Kidney (tissue), 14 donors: ENCODE data around the gene MFNG. TPM values are rescaled to one million over a fixed set of nuclear protein-coding genes. Genes with fewer than 3 reads are reported as not detected.

Experiments used
- DNase-seq, 5 donors: peaks; one replicate each; pipeline ENCODE4 v3.0.0-alpha.2; 2013 to 2020
- FAIRE-seq: peaks from 2 replicates; lab custom pipeline; 2012; peaks lifted over from hg19 to GRCh38; lab: Jason Lieb, UNC
- H3K27ac ChIP-seq, 2 donors: one replicate each; pipeline ENCODE4 v1.7.0; 2013; ENCODE audit warnings: low read depth in 2 of 2, low read length in 2 of 2, inconsistent platforms in 1 of 2
- H3K27me3 ChIP-seq: one replicate; pipeline ENCODE4 v1.7.1; 2013; ENCODE audit warnings: low read length, inconsistent platforms; ENCODE audit not compliant: control insufficient read depth, insufficient read depth
- H3K36me3 ChIP-seq, 3 donors: one replicate each; pipeline versions ENCODE4 v1.7.0 to v1.7.1; 2013; ENCODE audit warnings: low read length in 3 of 3, control low read depth in 1 of 3, inconsistent platforms in 1 of 3; ENCODE audit not compliant: insufficient read depth in 3 of 3, control insufficient read depth in 2 of 3
- H3K4me1 ChIP-seq, 3 donors: one replicate each; pipeline versions ENCODE4 v1.7.0 to v1.7.1; 2013; ENCODE audit warnings: low read length in 3 of 3, inconsistent platforms in 1 of 3, low read depth in 1 of 3; ENCODE audit not compliant: control insufficient read depth in 2 of 3, insufficient read depth in 2 of 3
- H3K4me3 ChIP-seq, 3 donors: one replicate each; pipeline versions ENCODE4 v1.7.0 to v1.8.1; 2013; ENCODE audit warnings: low read length in 3 of 3, control low read depth in 1 of 3, inconsistent platforms in 1 of 3
- H3K9ac ChIP-seq, 3 donors: one replicate each; pipeline versions ENCODE4 v1.7.0 to v1.7.1; 2013; ENCODE audit warnings: low read length in 3 of 3, control low read depth in 1 of 3, inconsistent platforms in 1 of 3
- H3K9me3 ChIP-seq, 3 donors: one replicate each; pipeline versions ENCODE4 v1.7.0 to v1.7.1; 2013; ENCODE audit warnings: low read length in 3 of 3, control low read depth in 1 of 3, inconsistent platforms in 1 of 3; ENCODE audit not compliant: control insufficient read depth in 2 of 3, insufficient read depth in 1 of 3
- intact Hi-C: fragments of 100-400 bp; cut with DNase I; formaldehyde crosslinking; loops from one replicate; pipeline ENCODE4 v1.11.1; 2022
- polyA plus RNA-seq: library from polyadenylated mRNA; stranded (reverse); fragments of 350-450 nt; fragmentation: Illumina TruSeq; extraction: RNeasy Lipid Tissue Mini Kit (QIAGEN cat#74804); gene quantifications from one replicate; pipeline ENCODE4 v1.2.3, GENCODE V29; 2014; ENCODE audit warnings: low read depth, low replicate concordance; ENCODE audit not compliant: insufficient read depth
- total RNA-seq: library from RNA; stranded (reverse); fragmentation: NEBNext Ultra II Directional; extraction: Animal tissue kit (Norgen Biotek cat#: 25700); gene quantifications from one replicate; pipeline ENCODE4 v1.2.1, GENCODE V29; 2021
- TF ChIP-seq, protein P1 (sequence below): IDR thresholded peaks from 3 replicates; pipeline ENCODE4 v1.5.1; 2012; ENCODE audit warnings: mild to moderate bottlenecking, moderate library complexity, borderline replicate concordance; ENCODE audit not compliant: insufficient read depth; ENCODE audit errors: extremely low read depth
- donor health status: control.
- donor health status: control.
- donor health status: control.
- donor health status: control.
- donor health status: control.
- donor health status: DM: yes; HTN: yes; CAD: no.
- donor health status: Normal renal cell carcinoma (clear cell type).

MFNG gene
- total and polyA plus RNA-seq, 2 donors from 2014 or later: 9.1 to 31.1 TPM

- FAIRE-seq: no peak
- Histone ChIP-seq H3K27ac (no peak overlapping the region), H3K9ac (no peak overlapping the region), H3K36me3 (no peaks in the 10 kb centered on the region), H3K4me1 (peaks cover 0 to 14% (median 0%) of the 10 kb centered on the region in 3 donors), H3K27me3 (no peaks in the 10 kb centered on the region), H3K4me3 (no peak overlapping the region), H3K9me3 (no peaks in the 10 kb centered on the region)
- DNase-seq: no peak
- TF ChIP-seq, protein P1, sequence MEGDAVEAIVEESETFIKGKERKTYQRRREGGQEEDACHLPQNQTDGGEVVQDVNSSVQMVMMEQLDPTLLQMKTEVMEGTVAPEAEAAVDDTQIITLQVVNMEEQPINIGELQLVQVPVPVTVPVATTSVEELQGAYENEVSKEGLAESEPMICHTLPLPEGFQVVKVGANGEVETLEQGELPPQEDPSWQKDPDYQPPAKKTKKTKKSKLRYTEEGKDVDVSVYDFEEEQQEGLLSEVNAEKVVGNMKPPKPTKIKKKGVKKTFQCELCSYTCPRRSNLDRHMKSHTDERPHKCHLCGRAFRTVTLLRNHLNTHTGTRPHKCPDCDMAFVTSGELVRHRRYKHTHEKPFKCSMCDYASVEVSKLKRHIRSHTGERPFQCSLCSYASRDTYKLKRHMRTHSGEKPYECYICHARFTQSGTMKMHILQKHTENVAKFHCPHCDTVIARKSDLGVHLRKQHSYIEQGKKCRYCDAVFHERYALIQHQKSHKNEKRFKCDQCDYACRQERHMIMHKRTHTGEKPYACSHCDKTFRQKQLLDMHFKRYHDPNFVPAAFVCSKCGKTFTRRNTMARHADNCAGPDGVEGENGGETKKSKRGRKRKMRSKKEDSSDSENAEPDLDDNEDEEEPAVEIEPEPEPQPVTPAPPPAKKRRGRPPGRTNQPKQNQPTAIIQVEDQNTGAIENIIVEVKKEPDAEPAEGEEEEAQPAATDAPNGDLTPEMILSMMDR: no peak
- intact Hi-C loops: no loop called here
These were observed 1.4 kb upstream of the MFNG start for GRCh38 chr22:37487571-37487970.

DNA sequence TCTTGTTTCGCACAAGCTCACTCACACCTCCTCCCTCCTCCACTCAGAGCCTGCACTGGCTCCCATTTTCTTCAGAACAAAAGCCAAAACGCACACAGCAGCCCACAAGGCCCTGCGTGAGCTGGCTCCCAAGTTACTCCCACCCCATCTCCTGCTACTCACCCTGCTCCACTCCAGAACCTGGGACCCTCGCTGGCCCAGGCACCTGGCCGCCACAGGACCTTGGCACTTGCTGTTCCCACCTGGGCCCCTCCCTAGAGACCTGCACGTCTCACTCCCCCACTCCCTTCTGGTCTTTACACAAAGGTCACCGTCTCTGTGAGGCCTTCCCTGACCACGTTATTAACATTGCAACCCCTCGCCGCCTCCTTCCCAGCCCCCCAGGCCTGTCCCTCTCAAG, 945 bp upstream of the MFNG start:
- no peak overlapping the region for H3K4me3 ChIP-seq
- intact Hi-C loops: no loop called here
- no peak overlapping the region for H3K9ac ChIP-seq
- no peak for DNase-seq
- FAIRE-seq: no peak
- peaks cover 0 to 14% (median 0%) of the 10 kb centered on the region in 3 donors for H3K4me1 ChIP-seq
- no peaks in the 10 kb centered on the region for H3K36me3 ChIP-seq
- no peak overlapping the region for H3K27ac ChIP-seq
- no peaks in the 10 kb centered on the region for H3K27me3 ChIP-seq
- H3K9me3 ChIP-seq: no peaks in the 10 kb centered on the region
- TF ChIP-seq, protein P1: no peak

DNA sequence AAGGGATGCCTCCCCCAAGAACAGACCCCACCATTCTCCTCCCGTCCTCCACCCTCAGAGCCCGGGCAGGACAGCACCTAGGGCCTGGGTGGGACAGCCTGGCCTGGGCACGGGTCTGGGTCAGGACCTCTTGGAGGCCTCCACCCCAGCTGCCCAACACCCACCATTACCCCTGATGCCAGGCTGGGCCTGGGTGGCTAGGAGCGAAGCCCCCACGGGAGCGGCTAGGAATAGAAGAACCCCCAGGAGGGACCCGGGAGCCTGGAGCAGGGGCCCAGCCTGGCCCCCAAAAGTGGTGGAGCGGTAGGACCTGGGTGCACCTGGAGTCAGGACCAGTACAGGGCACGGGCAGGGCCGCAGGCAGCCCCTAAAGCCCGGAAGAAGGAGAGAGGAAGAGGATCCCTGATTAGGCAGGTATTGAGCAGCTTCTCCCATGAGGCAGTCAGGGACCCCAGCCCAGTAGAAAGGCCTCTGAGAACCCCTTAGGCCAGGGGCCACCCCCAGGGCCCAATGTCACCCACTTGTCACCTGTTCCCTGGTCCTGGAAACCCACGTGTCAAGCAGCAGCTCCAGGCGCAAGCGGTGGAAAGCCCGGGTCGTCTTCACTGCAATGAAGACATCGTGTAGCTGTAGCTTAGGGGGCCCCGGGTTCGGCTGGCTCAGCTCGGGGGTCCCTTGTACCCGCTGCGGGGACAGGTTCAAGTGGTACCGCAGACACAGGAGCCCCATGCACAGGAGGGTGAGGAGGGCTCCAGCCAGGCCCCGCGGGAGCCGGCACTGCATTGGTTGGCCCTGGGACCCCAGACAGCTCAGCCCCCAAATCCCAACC, 575 bp downstream of the MFNG start:
- peaks cover 0 to 14% (median 0%) of the 10 kb centered on the region in 3 donors for H3K4me1 ChIP-seq
- intact Hi-C loops: no loop called here
- H3K9ac ChIP-seq: peak overlapping the region in 1 of 3 donors; percentile 19
- H3K4me3 ChIP-seq: peak overlapping the region in 2 of 3 donors; percentile 46 to 49
- no peaks in the 10 kb centered on the region for H3K9me3 ChIP-seq
- FAIRE-seq (no peak), DNase-seq (no peak)
- H3K27me3 ChIP-seq: no peaks in the 10 kb centered on the region
- TF ChIP-seq, protein P1: no peak
- H3K36me3 ChIP-seq: no peaks in the 10 kb centered on the region
- peak overlapping the region; percentile 78 to 85 for H3K27ac ChIP-seq
